HG03442 (cell line): ENCODE measurements around the gene MBOAT7.

Source experiments
- ATAC-seq: cut with Tn5 transposase; IDR thresholded peaks from one replicate; pipeline ENCODE4 v1.9.1; 2021; ENCODE audit warnings: mild to moderate bottlenecking, moderate library complexity; ENCODE audit not compliant: unreplicated experiment

MBOAT7 gene

GRCh38 chr19:54147676-54148075, 41.7 kb downstream of the MBOAT7 start:
- no peak for ATAC-seq

DNA sequence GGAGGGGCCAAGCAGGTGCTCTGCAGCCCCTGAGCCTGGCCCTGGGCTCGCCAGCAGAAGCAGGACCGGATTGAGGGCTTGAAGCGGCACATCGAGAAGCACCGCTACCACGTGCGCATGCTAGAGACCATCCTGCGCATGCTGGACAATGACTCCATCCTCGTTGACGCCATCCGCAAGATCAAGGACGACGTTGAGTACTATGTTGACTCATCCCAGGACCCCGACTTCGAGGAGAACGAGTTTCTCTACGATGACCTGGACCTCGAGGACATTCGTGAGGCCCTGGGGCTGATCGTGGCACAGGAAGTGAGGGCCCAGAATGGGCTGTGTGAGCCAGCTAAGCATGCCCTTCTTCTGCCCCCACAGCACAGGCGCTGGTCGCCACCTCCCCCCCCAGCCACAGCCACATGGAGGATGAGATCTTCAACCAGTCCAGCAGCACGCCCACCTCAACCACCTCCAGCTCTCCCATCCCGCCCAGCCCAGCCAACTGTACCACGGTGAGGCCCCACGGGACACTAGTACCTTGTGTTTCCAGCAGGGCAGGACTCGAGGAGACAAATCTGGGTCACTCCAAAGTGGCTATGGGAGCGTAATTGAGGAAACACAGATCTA, 43.7 kb downstream of the MBOAT7 start:
- ATAC-seq = no peak

GRCh38 chr19:54142166-54142780, 47.1 kb downstream of the MBOAT7 start:
- no peak for ATAC-seq

DNA sequence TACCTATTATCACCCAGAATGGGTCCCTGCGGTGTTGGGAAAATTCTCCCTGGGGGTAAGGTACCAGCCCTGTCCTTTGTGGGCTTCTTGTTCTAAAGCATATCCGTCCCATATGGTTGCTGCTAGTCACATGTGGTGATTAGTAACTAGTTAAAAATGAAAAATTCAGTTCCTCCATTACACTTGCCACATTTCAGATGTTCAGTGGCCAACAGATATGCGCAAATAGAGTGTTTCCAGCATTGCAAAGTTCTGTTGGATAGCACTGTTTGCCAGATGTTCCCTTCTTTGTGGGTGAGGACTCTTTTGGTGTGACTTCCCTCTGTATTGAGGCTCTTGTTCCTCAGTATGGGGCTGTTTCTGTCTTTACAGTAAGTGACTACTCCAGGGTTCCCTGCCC, 48.0 kb downstream of the MBOAT7 start:
- no peak for ATAC-seq

DNA sequence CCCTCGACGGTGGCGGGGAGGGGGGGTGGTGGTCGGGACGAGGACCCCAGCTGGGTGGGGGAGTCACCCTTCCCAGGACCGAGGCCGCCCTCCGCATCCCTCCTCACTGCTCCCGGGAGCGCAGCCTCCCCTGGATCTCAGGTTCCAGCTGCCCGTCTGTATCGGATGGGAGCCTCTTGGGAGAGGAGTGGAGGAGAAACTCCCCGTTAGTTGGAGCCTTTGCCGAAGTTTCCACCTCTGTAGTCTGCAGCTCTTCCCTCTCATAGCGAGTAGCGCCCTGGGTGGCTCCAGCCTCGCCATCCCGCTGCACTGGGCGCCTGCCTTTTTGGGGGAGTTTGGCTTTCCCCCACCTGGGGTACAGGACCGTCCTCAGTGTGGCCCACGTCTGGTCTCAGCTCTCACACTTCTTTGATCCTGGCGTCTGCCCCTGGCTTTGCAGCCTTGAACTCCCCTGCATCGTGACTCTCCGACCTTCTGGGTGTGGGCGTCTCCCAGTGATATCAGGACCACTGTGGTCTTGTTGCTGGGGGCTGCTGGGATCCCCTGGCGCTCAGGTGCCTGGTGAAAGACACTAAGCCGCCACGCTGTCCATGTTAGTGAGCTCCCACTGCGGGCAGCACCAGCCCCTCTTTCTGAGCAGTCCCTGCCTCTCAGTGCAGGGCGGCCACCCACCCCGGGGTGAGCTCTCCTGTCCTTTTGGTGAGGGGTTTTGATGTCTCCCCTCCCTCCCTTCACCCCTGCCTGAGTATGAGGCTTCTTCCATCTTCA, 50.7 kb downstream of the MBOAT7 start:
- ATAC-seq = no peak

DNA sequence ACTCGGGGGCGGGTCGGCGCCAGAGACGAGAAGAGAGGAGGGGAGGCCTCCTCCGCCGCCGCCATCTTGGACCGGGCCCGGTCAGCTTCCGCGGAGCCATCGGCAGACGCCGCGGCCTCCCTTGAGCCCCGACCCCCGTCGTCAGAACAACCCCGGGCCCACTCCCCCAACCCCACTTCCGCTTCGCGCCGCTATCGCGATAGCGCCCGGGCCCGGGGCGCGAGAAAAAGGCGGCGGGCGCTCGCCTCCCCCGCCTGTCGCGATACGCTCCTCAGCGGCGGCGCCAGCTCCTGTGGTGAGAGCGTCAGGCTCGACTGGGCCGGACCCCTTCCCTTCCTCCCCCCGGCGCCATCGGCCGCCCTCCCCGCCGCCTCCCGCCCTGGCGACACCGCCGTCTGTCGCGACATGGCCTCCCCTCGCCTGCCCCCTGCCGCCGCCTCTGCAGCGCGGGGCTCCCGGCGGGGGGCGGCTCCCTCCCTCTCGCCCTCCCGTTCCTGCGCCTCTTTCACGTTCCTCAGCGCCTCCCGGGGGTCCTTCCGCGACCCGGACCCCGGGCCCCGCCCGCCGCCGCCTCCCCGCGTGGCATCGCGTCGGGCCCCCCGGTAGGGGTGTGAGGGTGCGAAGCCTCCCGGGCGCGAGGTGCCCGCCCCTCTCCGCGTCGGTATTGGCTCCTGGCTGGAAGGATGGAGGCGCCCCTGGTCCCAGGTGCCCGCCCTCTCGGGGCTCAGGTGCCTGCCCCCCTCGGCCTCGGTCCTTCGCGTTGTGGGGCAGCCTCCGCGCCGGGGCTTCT, 51.5 kb downstream of the MBOAT7 start, which contains the start of gene CNOT3:
Gene CNOT3, plus strand, starts transcription at position 64 of the 790 bp plus-strand sequence. CDS start 5,217 bp downstream, outside the sequence.
- no peak for ATAC-seq

- peak; percentile 73 for ATAC-seq
These were observed 52.3 kb downstream of the MBOAT7 start for GRCh38 chr19:54136864-54137698.

- no peak for ATAC-seq
These were observed 53.1 kb downstream of the MBOAT7 start for GRCh38 chr19:54136086-54136863.

- no peak for ATAC-seq
These were observed 55.3 kb downstream of the MBOAT7 start for GRCh38 chr19:54133957-54134590.

GRCh38 chr19:54133312-54133956, 55.9 kb downstream of the MBOAT7 start:
- ATAC-seq = no peak

DNA sequence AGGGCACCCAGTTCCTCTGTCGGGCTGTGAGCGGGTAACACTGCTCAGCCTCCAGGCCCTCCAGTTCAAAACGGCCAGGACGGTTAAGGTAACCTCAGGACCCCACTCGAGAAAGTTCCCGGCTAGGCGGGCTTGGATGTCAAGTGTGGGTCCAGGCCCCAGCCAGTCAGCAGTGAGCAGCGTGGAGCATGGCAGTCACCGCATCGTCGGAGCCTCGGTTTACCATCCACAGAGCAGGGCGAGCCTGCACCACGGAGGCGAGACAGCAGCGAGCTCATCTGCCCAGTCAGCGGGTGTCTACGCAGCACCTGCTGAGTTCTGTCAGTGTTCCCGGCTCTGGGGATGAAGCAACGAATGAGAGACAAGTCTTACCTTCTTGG, 59.8 kb downstream of the MBOAT7 start:
- no peak for ATAC-seq

DNA sequence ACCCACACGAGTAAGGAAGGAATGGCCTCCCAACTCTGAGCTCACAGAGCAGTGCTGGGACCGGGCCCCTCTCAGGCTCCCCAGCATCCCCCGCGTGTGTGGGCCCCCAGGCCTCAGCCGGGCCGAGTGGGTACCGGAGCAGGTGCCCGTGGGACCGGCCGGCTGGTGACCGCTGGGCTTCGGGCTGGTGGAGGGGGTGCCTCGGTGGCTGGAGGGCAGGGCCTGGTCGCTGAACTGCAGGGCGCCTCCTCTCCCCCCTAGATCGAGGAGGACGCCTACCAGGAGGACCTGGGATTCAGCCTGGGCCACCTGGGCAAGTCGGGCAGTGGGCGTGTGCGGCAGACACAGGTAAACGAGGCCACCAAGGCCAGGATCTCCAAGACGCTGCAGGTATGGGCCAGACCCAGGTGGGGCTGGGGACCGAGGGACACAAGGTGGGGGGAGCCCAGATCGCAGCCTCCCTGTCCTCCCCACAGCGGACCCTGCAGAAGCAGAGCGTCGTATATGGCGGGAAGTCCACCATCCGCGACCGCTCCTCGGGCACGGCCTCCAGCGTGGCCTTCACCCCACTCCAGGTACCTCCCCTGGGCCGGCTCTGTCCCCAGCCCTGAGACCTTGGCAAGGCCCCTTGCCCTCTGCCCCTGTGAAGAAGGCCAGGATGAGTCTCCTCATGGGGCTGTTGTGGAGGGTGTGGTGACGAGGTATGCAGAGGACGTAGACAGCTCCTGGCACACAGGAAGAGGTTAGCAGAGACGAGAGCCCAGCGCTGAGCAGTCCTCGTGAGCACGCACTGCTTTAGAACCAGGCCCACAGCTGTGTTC, 60.4 kb downstream of the MBOAT7 start:
- no peak for ATAC-seq

GRCh38 chr19:54128441-54128725, 61.0 kb downstream of the MBOAT7 start:
- no peak for ATAC-seq

DNA sequence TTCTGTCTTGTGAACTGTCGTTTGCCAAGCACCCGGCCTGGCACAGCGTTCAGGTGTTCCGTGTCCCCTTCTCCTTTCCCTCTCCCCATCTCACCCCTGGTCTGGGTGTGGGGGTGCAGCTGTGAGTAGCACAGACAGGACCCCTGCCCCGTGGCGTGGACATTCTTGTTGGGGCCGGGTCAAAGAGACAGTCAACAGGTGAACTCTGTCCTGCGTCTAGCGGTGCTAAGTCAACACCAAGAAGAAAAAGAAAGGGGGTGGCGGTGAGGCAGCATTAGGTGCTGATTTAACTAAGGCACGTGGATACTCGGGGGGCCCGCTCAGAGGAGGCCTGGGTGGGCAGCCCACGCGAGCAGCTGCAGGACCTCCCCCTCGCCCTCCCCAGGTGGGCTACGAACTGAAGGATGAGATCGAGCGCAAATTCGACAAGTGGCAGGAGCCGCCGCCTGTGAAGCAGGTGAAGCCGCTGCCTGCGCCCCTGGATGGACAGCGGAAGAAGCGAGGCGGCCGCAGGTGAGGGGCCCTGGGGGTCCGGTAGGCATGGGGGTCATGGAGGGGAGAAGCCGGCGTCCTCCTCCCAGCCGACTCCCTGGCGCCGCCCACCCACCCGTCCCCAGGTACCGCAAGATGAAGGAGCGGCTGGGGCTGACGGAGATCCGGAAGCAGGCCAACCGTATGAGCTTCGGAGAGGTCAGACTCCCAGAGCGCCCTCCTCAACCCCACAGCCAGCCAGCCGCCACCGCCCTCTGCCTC, 61.5 kb downstream of the MBOAT7 start:
- no peak for ATAC-seq

- no peak for ATAC-seq
These were observed 63.7 kb downstream of the MBOAT7 start for GRCh38 chr19:54125713-54126112.

DNA sequence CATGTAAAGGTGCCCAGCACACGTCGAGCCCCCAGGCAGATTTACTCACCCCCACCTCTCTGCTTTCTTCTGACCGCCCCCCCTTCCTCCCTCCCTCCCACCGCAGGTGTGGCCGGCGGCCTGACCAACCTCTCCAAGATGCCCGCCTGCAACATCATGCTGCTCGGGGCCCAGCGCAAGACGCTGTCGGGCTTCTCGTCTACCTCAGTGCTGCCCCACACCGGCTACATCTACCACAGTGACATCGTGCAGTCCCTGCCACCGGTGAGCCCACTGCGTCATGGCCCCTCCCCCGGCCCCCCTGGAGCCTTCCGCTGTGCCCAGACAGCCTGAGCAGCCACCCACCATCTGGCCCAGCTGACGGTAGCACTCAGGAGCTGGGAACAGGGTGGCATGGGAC, 65.0 kb downstream of the MBOAT7 start:
- no peak for ATAC-seq

DNA sequence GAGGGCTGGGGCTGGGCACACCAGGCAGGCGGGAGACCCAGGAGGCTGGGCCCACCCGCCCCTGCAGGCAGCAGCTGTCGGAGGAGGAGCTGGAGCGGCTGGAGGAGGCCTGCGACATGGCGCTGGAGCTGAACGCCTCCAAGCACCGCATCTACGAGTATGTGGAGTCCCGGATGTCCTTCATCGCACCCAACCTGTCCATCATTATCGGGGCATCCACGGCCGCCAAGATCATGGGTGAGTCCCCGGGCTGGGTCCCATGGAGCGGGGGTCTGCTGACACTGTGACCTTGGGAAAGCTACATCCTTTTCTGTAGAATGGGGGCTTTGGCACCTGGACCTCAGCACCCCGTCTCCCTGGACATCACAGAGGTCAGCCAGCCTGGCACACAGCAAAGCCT, 65.7 kb downstream of the MBOAT7 start:
- no peak for ATAC-seq
